LNCAP (cell line): Measurements from ENCODE around the gene TPCN2.

Source experiments
- CTCF ChIP-seq: fragments of 450-650 bp; IDR thresholded peaks from 2 replicates; pipeline ENCODE4 v1.5.1; 2017; ENCODE audit warnings: mild to moderate bottlenecking

Gene TPCN2

GRCh38 chr11:69058511-69059270 is 10.0 kb downstream of the TPCN2 start:
- TF ChIP-seq CTCF: no peak

- no peak for TF ChIP-seq CTCF
Observed at GRCh38 chr11:69059429-69059828, 10.7 kb downstream of the TPCN2 start.

- TF ChIP-seq CTCF: no peak
Observed at GRCh38 chr11:69059985-69060384, 11.3 kb downstream of the TPCN2 start.

GRCh38 chr11:69060806-69061712 is 12.3 kb downstream of the TPCN2 start:
- no peak for TF ChIP-seq CTCF

GRCh38 chr11:69061713-69062053 is 13.0 kb downstream of the TPCN2 start:
- no peak for TF ChIP-seq CTCF

GRCh38 chr11:69062169-69062855 is 13.6 kb downstream of the TPCN2 start:
- no peak for TF ChIP-seq CTCF

GRCh38 chr11:69062873-69063651 is 14.3 kb downstream of the TPCN2 start:
- no peak for TF ChIP-seq CTCF
